Left lung (tissue), 10 donors: ENCODE results near the gene C17orf75. TPM values are rescaled to one million over a fixed set of nuclear protein-coding genes. Genes with fewer than 3 reads are reported as not detected.
A peak's percentile ranks its signal among the peaks of the same experiment; 100 is the strongest.

Experiments
- ATAC-seq: fragments of 200-7000 bp; cut with Tn5 transposase; one replicate; pipeline ENCODE4 v1.9.1; 2020; ENCODE audit warnings: moderate library complexity
- DNase-seq, 4 donors: peaks; one replicate each; pipeline ENCODE4 v3.0.0-alpha.2; 2013 to 2020
- H3K27ac ChIP-seq, 2 donors: fragments of 200-600 bp; sonication (generic) in 1 of 2; one replicate each; pipeline versions ENCODE4 v1.5.0 to v1.8.0; 2020 to 2021
- H3K27me3 ChIP-seq, 2 donors: fragments of 200-600 bp; sonication (generic) in 1 of 2; one replicate each; pipeline versions ENCODE4 v1.5.0 to v1.8.0; 2020 to 2021
- H3K36me3 ChIP-seq, 2 donors: fragments of 200-600 bp; sonication (generic) in 1 of 2; one replicate each; pipeline versions ENCODE4 v1.5.0 to v1.8.0; 2020 to 2021
- H3K4me1 ChIP-seq, 2 donors: fragments of 200-600 bp; one replicate each; pipeline ENCODE4 v1.8.0; 2021
- H3K4me3 ChIP-seq, 2 donors: fragments of 200-600 bp; sonication (generic) in 1 of 2; one replicate each; pipeline versions ENCODE4 v1.5.0 to v1.8.0; 2020 to 2021; ENCODE audit warnings: mild to moderate bottlenecking in 1 of 2
- H3K9me3 ChIP-seq, 2 donors: fragments of 200-600 bp; sonication (generic) in 1 of 2; one replicate each; pipeline versions ENCODE4 v1.5.0 to v1.8.0; 2020 to 2021
- CTCF ChIP-seq, 2 donors: fragments of 200-600 bp; sonication (generic) in 1 of 2; IDR thresholded peaks; one replicate each; pipeline versions ENCODE4 v1.5.0 to v1.8.0; 2021; ENCODE audit warnings: antibody characterized with exemption in 2 of 2
- intact Hi-C, 2 donors: fragments of 100-400 bp; cut with DNase I; formaldehyde crosslinking; loops; one replicate each; pipeline versions ENCODE4 v1.11.2 to v1.14.2; 2022
- polyA plus RNA-seq, 6 donors: library from polyadenylated mRNA; unstranded; fragments of 120-200 nt; gene quantifications; one replicate each; pipeline ENCODE4 v1.2.1, GENCODE V29; 2013; ENCODE audit not compliant: insufficient read length in 6 of 6
- total RNA-seq, 2 donors: library from RNA; stranded (reverse); fragmentation: NEBNext Ultra II Directional; extraction: Animal tissue kit (Norgen Biotek cat#: 25700); gene quantifications; one replicate each; pipeline ENCODE4 v1.2.1, GENCODE V29; 2021
- donor health status: DM: no; HTN: yes; CAD: no.
- donor health status: DM: no; HTN: no; CAD: no.

The C17orf75 gene
- total and polyA plus RNA-seq, 8 donors, result 14.0 to 40.9 (median 34.3) TPM

- Histone ChIP-seq H3K27me3 (no peaks in the 10 kb centered on the region), H3K4me3 (peak overlapping the region; percentile 90 to 95), H3K4me1 (peaks cover 35 to 57% of the 10 kb centered on the region in 2 donors), H3K27ac (peak overlapping the region; percentile 96 to 99), H3K36me3 (peaks cover 0 to 44% of the 10 kb centered on the region in 2 donors), H3K9me3 (no peaks in the 10 kb centered on the region)
- DNase-seq (peak in 2 of 4 donors; percentile 37 to 69), ATAC-seq (peak; percentile 72)
- intact Hi-C loops, result no loop called here
- no peak for TF ChIP-seq CTCF (IDR thresholded peaks at IDR 0.05)
These were observed 8.9 kb upstream of the C17orf75 start for GRCh38 chr17:32350666-32351418.

- DNase-seq, result peak; percentile 96 to 98 (median 96)
- H3K27me3 ChIP-seq, result no peaks in the 10 kb centered on the region
- H3K36me3 ChIP-seq, result peaks cover 0 to 36% of the 10 kb centered on the region in 2 donors
- intact Hi-C loops, result no loop called here
- ATAC-seq, result peak; percentile 99
- peak within 1 kb of the TSS; percentile 96 to 99 for H3K27ac ChIP-seq
- no peaks in the 10 kb centered on the region for H3K9me3 ChIP-seq
- no peak for TF ChIP-seq CTCF (IDR thresholded peaks at IDR 0.05)
- H3K4me3 ChIP-seq, result peak within 1 kb of the TSS; percentile 90 to 95
- peaks cover 29 to 49% of the 10 kb centered on the region in 2 donors for H3K4me1 ChIP-seq
These were observed 8.1 kb upstream of the C17orf75 start, which contains the start of gene ZNF207 for GRCh38 chr17:32349854-32350665. Gene ZNF207, plus strand, starts transcription at chr17:32350157. Its CDS starts 129 bp downstream, at chr17:32350286.

- H3K27me3 ChIP-seq, result no peaks in the 10 kb centered on the region
- peak overlapping the region; percentile 96 to 99 for H3K27ac ChIP-seq
- H3K36me3 ChIP-seq, result peaks cover 0 to 31% of the 10 kb centered on the region in 2 donors
- peaks cover 23 to 44% of the 10 kb centered on the region in 2 donors for H3K4me1 ChIP-seq
- DNase-seq, result peak in 1 of 4 donors; percentile 24
- TF ChIP-seq CTCF (IDR thresholded peaks at IDR 0.05), result no peak
- peak; percentile 28 for ATAC-seq
- H3K9me3 ChIP-seq, result no peaks in the 10 kb centered on the region
- peak overlapping the region; percentile 90 to 95 for H3K4me3 ChIP-seq
- intact Hi-C loops, result no loop called here
These were observed 7.5 kb upstream of the C17orf75 start for GRCh38 chr17:32349503-32349853.

- TF ChIP-seq CTCF (IDR thresholded peaks at IDR 0.05), result no peak
- Histone ChIP-seq H3K36me3 (peaks cover 0 to 20% of the 10 kb centered on the region in 2 donors), H3K27ac (no peak overlapping the region), H3K4me3 (no peak overlapping the region), H3K9me3 (no peaks in the 10 kb centered on the region), H3K4me1 (peaks cover 14 to 38% of the 10 kb centered on the region in 2 donors), H3K27me3 (no peaks in the 10 kb centered on the region)
- ATAC-seq, result no peak
- intact Hi-C loops, result no loop called here
- DNase-seq, result no peak
These were observed 6.5 kb upstream of the C17orf75 start for GRCh38 chr17:32348483-32348800.
